ENCODE measurements around the gene MSMB. TPM values are rescaled to one million over a fixed set of nuclear protein-coding genes. Genes with fewer than 3 reads are reported as not detected.

MSMB gene
- total RNA-seq, 1 donor from 2014 or later, result not detected

GRCh38 chr10:46037107-46037825 lies 8.8 kb downstream of the MSMB start:
- H3K4me3 Mint-ChIP-seq, result no peak overlapping the region
- H3K27me3 Mint-ChIP-seq, result no peaks in the 10 kb centered on the region
- no peaks in the 10 kb centered on the region for H3K36me3 Mint-ChIP-seq (ENCODE audit: low read depth)
- TF ChIP-seq, protein P1, sequence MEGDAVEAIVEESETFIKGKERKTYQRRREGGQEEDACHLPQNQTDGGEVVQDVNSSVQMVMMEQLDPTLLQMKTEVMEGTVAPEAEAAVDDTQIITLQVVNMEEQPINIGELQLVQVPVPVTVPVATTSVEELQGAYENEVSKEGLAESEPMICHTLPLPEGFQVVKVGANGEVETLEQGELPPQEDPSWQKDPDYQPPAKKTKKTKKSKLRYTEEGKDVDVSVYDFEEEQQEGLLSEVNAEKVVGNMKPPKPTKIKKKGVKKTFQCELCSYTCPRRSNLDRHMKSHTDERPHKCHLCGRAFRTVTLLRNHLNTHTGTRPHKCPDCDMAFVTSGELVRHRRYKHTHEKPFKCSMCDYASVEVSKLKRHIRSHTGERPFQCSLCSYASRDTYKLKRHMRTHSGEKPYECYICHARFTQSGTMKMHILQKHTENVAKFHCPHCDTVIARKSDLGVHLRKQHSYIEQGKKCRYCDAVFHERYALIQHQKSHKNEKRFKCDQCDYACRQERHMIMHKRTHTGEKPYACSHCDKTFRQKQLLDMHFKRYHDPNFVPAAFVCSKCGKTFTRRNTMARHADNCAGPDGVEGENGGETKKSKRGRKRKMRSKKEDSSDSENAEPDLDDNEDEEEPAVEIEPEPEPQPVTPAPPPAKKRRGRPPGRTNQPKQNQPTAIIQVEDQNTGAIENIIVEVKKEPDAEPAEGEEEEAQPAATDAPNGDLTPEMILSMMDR (IDR thresholded peaks at IDR 0.05), result no peak
- H3K27ac Mint-ChIP-seq, result no peak overlapping the region
- ATAC-seq (ENCODE audit: low read depth) (no peak), DNase-seq (no peak)
- POLR2A ChIA-PET, result no interaction called here
- H3K9me3 Mint-ChIP-seq, result no peaks in the 10 kb centered on the region
- CTCF ChIA-PET, result no interaction called here
- intact Hi-C loops (cut with micrococcal nuclease), result loop anchor here (10.0 kb wide), 1 partner anchor 248 kb away; the partner anchor contains the start of gene ANTXRL
- no peaks in the 10 kb centered on the region for H3K4me1 Mint-ChIP-seq

GRCh38 chr10:46035923-46036849 lies 9.9 kb downstream of the MSMB start:
- no peak for ATAC-seq (ENCODE audit: low read depth)
- Mint-ChIP-seq H3K27me3 (no peaks in the 10 kb centered on the region), H3K27ac (no peak overlapping the region), H3K4me3 (no peak overlapping the region), H3K9me3 (no peaks in the 10 kb centered on the region), H3K4me1 (peaks cover 3% of the 10 kb centered on the region), H3K36me3 (ENCODE audit: low read depth) (no peaks in the 10 kb centered on the region)
- no peak for DNase-seq
- intact Hi-C loops (cut with micrococcal nuclease), result loop anchor here (10.0 kb wide), 1 partner anchor 249 kb away; the partner anchor contains the start of gene ANTXRL
- CTCF ChIA-PET, result no interaction called here
- POLR2A ChIA-PET, result no interaction called here
- TF ChIP-seq, protein P1 (IDR thresholded peaks at IDR 0.05), result no peak

GRCh38 chr10:46033602-46034011 lies 12.5 kb downstream of the MSMB start:
- Mint-ChIP-seq H3K27me3 (no peaks in the 10 kb centered on the region), H3K27ac (no peak overlapping the region), H3K36me3 (ENCODE audit: low read depth) (peaks cover 6% of the 10 kb centered on the region), H3K9me3 (no peaks in the 10 kb centered on the region), H3K4me3 (no peak overlapping the region), H3K4me1 (peaks cover 23% of the 10 kb centered on the region)
- ChIA-PET POLR2A (no interaction called here), CTCF (no interaction called here)
- ATAC-seq (ENCODE audit: low read depth), result no peak
- intact Hi-C loops (cut with micrococcal nuclease), result loop anchor here (5.0 to 10.0 kb wide), 2 partner anchors 251 to 1031 kb away; partner anchors contain the start of genes ANTXRL and ZNF22
- TF ChIP-seq, protein P1 (IDR thresholded peaks at IDR 0.05), result no peak
- DNase-seq, result no peak

DNA sequence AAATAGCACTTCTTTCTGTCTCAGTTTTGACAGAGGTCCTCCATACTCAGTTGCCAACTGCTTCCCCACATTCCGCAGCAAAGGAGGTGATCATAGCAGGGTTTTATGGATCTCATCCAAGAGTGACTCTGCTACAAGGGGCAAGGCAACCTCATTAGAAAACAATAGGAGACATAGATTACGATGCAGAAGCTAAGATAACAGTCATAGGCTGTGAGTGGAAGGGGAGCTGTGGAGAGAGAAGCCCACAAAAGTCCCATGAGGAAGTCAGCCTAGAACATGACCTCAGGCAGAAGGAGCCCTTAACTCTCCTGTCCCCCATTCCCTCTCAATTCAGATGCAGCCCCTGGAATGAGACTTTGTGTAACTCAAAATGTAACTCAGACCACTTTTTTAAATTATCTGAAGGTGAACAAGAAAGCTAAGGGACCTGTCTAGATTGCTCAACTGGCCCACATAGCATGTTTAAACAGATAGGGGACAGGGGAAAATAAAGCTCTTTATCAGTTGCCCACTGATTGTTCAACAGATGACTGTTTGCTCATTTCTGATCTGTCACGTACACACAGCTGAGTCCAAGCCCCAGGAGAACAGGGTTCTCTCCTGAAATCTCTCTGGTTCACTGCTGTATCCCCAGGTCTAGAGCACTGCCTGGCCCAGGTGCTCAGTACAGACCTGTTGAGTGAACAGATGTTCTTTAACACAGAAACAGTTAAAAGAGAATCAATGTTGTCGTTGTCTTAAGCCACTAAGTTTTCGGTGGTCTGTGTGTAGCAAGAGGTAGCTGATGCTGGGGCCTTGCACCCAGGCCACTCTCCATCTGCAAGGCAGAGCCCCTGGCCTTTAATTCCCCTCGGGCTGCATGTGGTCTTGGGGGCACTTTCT lies 14.2 kb downstream of the MSMB start:
- H3K27ac Mint-ChIP-seq, result no peak overlapping the region
- no peaks in the 10 kb centered on the region for H3K27me3 Mint-ChIP-seq
- DNase-seq (no peak), ATAC-seq (ENCODE audit: low read depth) (no peak)
- intact Hi-C loops (cut with micrococcal nuclease), result loop anchor here (2.0 to 10.0 kb wide), 3 partner anchors 75 to 1030 kb away; partner anchors contain the start of genes ANTXRL and ZNF22
- H3K36me3 Mint-ChIP-seq (ENCODE audit: low read depth), result peaks cover 8% of the 10 kb centered on the region
- no peak overlapping the region for H3K4me3 Mint-ChIP-seq
- CTCF ChIA-PET, result no interaction called here
- TF ChIP-seq, protein P1 (IDR thresholded peaks at IDR 0.05), result no peak
- POLR2A ChIA-PET, result no interaction called here
- H3K9me3 Mint-ChIP-seq, result no peaks in the 10 kb centered on the region
- peaks cover 37% of the 10 kb centered on the region for H3K4me1 Mint-ChIP-seq
